Activated B cell treated with CpG ODN at 0.5 μM for 24 hours (primary cell): ENCODE data around the gene SLC16A4. TPM values are rescaled to one million over a fixed set of nuclear protein-coding genes. Genes with fewer than 3 reads are reported as not detected.

Source experiments
- ATAC-seq: fragments of 200-7000 bp; cut with Tn5 transposase; one replicate; pipeline ENCODE4 v1.10.0; 2021; ENCODE audit warnings: low read depth, mild to moderate bottlenecking, moderate library complexity
- CTCF ChIA-PET: fragments of 350-600 bp; sonication (Branson Sonifier 250); formaldehyde crosslinking; loops from one replicate; lab custom pipeline; 2021; ENCODE audit warnings: antibody characterized with exemption; lab: Charles Lee
- POLR2A ChIA-PET: fragments of 350-600 bp; sonication (Branson Sonifier 250); formaldehyde crosslinking; loops from one replicate; lab custom pipeline; 2021; ENCODE audit warnings: antibody characterized with exemption; lab: Charles Lee
- DNase-seq: peaks from one replicate; pipeline ENCODE4 v3.0.0; 2022
- H3K27ac Mint-ChIP-seq: one replicate; pipeline ENCODE4 v1.8.0; 2020; ENCODE audit warnings: mixed read lengths
- H3K27me3 Mint-ChIP-seq: one replicate; pipeline ENCODE4 v1.8.0; 2021; ENCODE audit warnings: mixed read lengths
- H3K36me3 Mint-ChIP-seq: one replicate; pipeline ENCODE4 v1.8.0; 2021; ENCODE audit warnings: low read depth, mixed read lengths
- H3K4me1 Mint-ChIP-seq: one replicate; pipeline ENCODE4 v1.8.0; 2021; ENCODE audit warnings: mixed read lengths
- H3K4me3 Mint-ChIP-seq: one replicate; pipeline ENCODE4 v1.8.0; 2020; ENCODE audit warnings: mild to moderate bottlenecking, mixed read lengths
- H3K9me3 Mint-ChIP-seq: one replicate; pipeline ENCODE4 v1.8.0; 2020; ENCODE audit warnings: mixed read lengths
- intact Hi-C: fragments of 100-400 bp; cut with micrococcal nuclease; formaldehyde crosslinking; loops from one replicate; pipeline ENCODE4 v1.15.1; 2024
- total RNA-seq: library from RNA; stranded (reverse); gene quantifications from 2 replicates; pipeline ENCODE4 v1.2.3, GENCODE V29; 2022
- TF ChIP-seq, protein P1 (sequence below): fragments of 200-600 bp; IDR thresholded peaks from one replicate; pipeline ENCODE4 v1.8.0; 2022; ENCODE audit warnings: antibody characterized with exemption, mild to moderate bottlenecking

The SLC16A4 gene
- total RNA-seq, 1 donor from 2014 or later: 0.89 TPM

DNA sequence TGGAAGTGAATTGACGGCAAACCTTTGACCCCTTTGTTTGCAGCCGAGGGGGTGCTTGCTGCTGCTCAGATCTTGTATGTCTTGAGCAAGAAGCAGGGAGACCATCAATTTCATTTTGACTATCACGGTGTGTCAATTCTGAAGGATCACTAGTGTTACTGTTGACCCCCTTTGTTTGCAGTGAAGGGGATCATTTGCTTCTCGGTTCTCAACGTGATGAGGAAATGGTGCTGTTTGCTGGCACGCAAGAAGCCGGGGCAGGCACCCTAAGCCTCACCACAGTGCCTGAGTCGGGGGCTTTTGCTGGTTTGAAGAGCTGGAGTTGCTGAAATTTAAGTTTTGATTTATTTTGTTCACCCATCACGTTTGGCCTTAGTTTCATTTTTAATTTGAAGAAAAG, 44.1 kb downstream of the SLC16A4 start:
- H3K27me3 Mint-ChIP-seq: no peaks in the 10 kb centered on the region
- intact Hi-C loops: loop anchor here (2.0 to 10.0 kb wide), 2 partner anchors 14 to 528 kb away; partner anchors contain the start of gene CD53
- TF ChIP-seq, protein P1, sequence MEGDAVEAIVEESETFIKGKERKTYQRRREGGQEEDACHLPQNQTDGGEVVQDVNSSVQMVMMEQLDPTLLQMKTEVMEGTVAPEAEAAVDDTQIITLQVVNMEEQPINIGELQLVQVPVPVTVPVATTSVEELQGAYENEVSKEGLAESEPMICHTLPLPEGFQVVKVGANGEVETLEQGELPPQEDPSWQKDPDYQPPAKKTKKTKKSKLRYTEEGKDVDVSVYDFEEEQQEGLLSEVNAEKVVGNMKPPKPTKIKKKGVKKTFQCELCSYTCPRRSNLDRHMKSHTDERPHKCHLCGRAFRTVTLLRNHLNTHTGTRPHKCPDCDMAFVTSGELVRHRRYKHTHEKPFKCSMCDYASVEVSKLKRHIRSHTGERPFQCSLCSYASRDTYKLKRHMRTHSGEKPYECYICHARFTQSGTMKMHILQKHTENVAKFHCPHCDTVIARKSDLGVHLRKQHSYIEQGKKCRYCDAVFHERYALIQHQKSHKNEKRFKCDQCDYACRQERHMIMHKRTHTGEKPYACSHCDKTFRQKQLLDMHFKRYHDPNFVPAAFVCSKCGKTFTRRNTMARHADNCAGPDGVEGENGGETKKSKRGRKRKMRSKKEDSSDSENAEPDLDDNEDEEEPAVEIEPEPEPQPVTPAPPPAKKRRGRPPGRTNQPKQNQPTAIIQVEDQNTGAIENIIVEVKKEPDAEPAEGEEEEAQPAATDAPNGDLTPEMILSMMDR: no peak
- DNase-seq: no peak
- H3K4me1 Mint-ChIP-seq: peaks cover 92% of the 10 kb centered on the region
- no peak overlapping the region for H3K27ac Mint-ChIP-seq
- CTCF ChIA-PET: interaction anchor here (1.2 to 3.7 kb wide), 2 partner anchors 62 to 66 kb away, joined by 4 to 16 read pairs; no protein-coding TSS in a partner anchor
- POLR2A ChIA-PET: interaction anchor here (0.8 to 5.0 kb wide), 2 partner anchors 8 to 37 kb away, joined by 8 to 31 read pairs; partner anchors contain the start of gene RBM15
- no peak for ATAC-seq
- no peak overlapping the region for H3K4me3 Mint-ChIP-seq
- peaks cover 74% of the 10 kb centered on the region for H3K36me3 Mint-ChIP-seq
- H3K9me3 Mint-ChIP-seq: no peaks in the 10 kb centered on the region

DNA sequence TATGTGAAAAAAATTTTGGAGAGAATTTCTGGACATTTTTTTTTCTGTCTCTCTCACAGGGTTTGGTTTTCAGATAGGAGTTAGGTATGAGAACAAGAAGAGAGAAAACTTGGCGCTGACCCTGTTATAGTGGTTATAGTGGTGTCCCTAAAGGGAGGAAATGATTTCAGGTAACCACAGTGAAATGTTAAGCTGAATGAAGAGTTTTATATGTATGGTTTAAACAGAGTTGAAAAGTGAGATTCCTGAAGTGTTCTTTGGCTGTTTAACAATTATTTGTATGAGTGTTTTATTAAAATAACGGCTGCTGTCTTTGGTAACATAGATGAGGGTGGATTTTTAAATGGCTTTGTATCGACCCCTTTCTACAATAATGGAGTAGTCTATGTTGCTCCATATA, 45.3 kb downstream of the SLC16A4 start:
- POLR2A ChIA-PET: no interaction called here
- CTCF ChIA-PET: no interaction called here

DNA sequence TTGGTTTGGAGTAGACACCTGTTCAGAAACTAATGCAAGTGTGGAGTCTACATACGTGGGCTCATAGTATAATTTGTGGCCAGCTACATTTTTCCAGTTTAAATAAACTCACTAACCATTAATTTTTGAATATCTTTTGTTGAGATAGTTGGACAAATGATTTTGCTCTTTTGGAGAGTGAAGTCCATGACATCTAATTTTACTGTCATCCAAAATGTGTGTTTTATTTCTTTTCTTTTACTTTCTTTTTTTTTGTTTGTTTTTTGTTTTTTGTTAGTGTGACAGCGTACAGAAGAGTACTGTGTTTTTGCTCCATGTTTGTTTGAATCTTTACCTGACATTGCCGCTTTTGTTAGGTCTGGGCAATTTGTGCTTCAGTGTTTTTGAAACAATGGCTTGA, 46.7 kb downstream of the SLC16A4 start:
- TF ChIP-seq, protein P1: no peak
- H3K4me3 Mint-ChIP-seq: no peak overlapping the region
- H3K4me1 Mint-ChIP-seq: peaks cover 86% of the 10 kb centered on the region
- ATAC-seq (no peak), DNase-seq (no peak)
- CTCF ChIA-PET: interaction anchor here (1.0 to 1.3 kb wide), 3 partner anchors 116 to 137 kb away, joined by 3 to 4 read pairs (median 3); no protein-coding TSS in a partner anchor
- no peaks in the 10 kb centered on the region for H3K9me3 Mint-ChIP-seq
- intact Hi-C loops: loop anchor here (10.0 kb wide), 1 partner anchor 531 kb away; the partner anchor contains the start of gene CD53
- no peaks in the 10 kb centered on the region for H3K27me3 Mint-ChIP-seq
- POLR2A ChIA-PET: no interaction called here
- H3K27ac Mint-ChIP-seq: no peak overlapping the region
- peaks cover 75% of the 10 kb centered on the region for H3K36me3 Mint-ChIP-seq

More for the DNA sequence above, 45.3 kb downstream of the SLC16A4 start:
- ATAC-seq: no peak
- TF ChIP-seq, protein P1: no peak
- Mint-ChIP-seq H3K36me3 (peaks cover 80% of the 10 kb centered on the region), H3K27me3 (no peaks in the 10 kb centered on the region), H3K4me3 (peak overlapping the region; percentile 13), H3K27ac (no peak overlapping the region), H3K4me1 (peaks cover 92% of the 10 kb centered on the region), H3K9me3 (no peaks in the 10 kb centered on the region)
- no peak for DNase-seq
- intact Hi-C loops: loop anchor here (10.0 kb wide), 1 partner anchor 529 kb away; the partner anchor contains the start of gene CD53

DNA sequence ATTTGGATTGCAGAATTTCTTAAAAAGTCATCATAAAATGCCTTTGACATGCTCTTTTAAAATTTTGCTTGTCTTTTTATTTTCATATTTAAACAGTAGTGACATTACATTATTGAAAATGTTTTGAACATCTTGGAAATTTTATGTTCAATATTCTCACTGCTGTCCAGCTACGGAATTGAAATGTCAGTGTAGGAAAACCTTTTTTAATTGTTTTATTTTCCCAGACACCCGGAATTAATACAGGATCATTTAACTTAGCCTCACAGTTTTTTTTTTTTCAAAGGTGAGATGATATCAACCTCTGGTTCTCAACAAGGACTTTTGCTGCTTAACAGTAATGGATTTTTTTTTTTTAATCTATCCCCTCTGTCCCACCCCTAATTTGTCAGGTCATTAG, 47.6 kb downstream of the SLC16A4 start:
- TF ChIP-seq, protein P1: no peak
- ATAC-seq: no peak
- CTCF ChIA-PET: interaction anchor here (1.2 to 1.3 kb wide), 2 partner anchors 117 to 136 kb away, joined by 3 to 4 read pairs; no protein-coding TSS in a partner anchor
- Mint-ChIP-seq H3K9me3 (no peaks in the 10 kb centered on the region), H3K27ac (peak overlapping the region; percentile 5), H3K4me3 (no peak overlapping the region), H3K4me1 (peaks cover 77% of the 10 kb centered on the region), H3K36me3 (peaks cover 68% of the 10 kb centered on the region), H3K27me3 (no peaks in the 10 kb centered on the region)
- intact Hi-C loops: loop anchor here (10.0 kb wide), 1 partner anchor 532 kb away; the partner anchor contains the start of gene CD53
- POLR2A ChIA-PET: interaction anchor here (0.7 kb wide), 1 partner anchor 1322 kb away, joined by 3 read pairs; no protein-coding TSS in a partner anchor
- DNase-seq: no peak

DNA sequence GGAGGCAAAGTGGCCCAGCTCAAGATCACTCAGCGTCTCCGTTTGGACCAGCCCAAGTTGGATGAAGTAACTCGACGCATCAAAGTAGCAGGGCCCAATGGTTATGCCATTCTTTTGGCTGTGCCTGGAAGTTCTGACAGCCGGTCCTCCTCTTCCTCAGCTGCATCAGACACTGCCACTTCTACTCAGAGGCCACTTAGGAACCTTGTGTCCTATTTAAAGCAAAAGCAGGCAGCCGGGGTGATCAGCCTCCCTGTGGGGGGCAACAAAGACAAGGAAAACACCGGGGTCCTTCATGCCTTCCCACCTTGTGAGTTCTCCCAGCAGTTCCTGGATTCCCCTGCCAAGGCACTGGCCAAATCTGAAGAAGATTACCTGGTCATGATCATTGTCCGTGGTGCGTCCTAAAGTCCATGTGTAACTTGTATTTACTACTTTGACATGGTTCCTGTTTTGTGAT, 48.9 kb downstream of the SLC16A4 start:
- TF ChIP-seq, protein P1: no peak
- Mint-ChIP-seq H3K36me3 (peaks cover 61% of the 10 kb centered on the region), H3K27me3 (no peaks in the 10 kb centered on the region), H3K4me3 (no peak overlapping the region), H3K27ac (no peak overlapping the region), H3K4me1 (peaks cover 70% of the 10 kb centered on the region), H3K9me3 (no peaks in the 10 kb centered on the region)
- POLR2A ChIA-PET: interaction anchor here (1.1 kb wide), 2 partner anchors 27 to 45 kb away, joined by 3 read pairs; no protein-coding TSS in a partner anchor
- DNase-seq (no peak), ATAC-seq (no peak)
- CTCF ChIA-PET: interaction anchor here (0.7 to 9.0 kb wide), 3 partner anchors 39 to 118 kb away, joined by 3 to 79 read pairs (median 7); no protein-coding TSS in a partner anchor
- intact Hi-C loops: loop anchor here (10.0 kb wide), 1 partner anchor 533 kb away; the partner anchor contains the start of gene CD53
